Kasumi-1 (cell line): ENCODE results near the gene CERK.

Experiments
- DNase-seq, 2 experiments: peaks; one replicate each; lab custom pipeline; 2025; lab: John Stamatoyannopoulos, UW

CERK gene

GRCh38 chr22:46699091-46699490 is 39.0 kb downstream of the CERK start:
- DNase-seq, result no peak

GRCh38 chr22:46697811-46698515 is 40.1 kb downstream of the CERK start:
- DNase-seq, result no peak

- DNase-seq, result no peak
These were observed 41.4 kb downstream of the CERK start for GRCh38 chr22:46696614-46697013.

GRCh38 chr22:46696229-46696518 is 41.9 kb downstream of the CERK start:
- DNase-seq, result no peak

GRCh38 chr22:46695346-46696228 is 42.5 kb downstream of the CERK start:
- no peak for DNase-seq

- DNase-seq, result no peak
These were observed 43.5 kb downstream of the CERK start for GRCh38 chr22:46694416-46695170.

GRCh38 chr22:46693634-46694415 is 44.2 kb downstream of the CERK start:
- DNase-seq, result no peak

- DNase-seq, result no peak
These were observed 46.5 kb downstream of the CERK start for GRCh38 chr22:46691571-46691970.

GRCh38 chr22:46690146-46690545 is 47.9 kb downstream of the CERK start:
- no peak for DNase-seq

- no peak for DNase-seq
These were observed 49.1 kb downstream of the CERK start for GRCh38 chr22:46688949-46689348.

- DNase-seq, result no peak
These were observed 50.6 kb downstream of the CERK start for GRCh38 chr22:46687460-46687859.

GRCh38 chr22:46687048-46687444 is 51.0 kb downstream of the CERK start:
- no peak for DNase-seq

- DNase-seq, result no peak
These were observed 51.6 kb downstream of the CERK start for GRCh38 chr22:46686221-46687047.

GRCh38 chr22:46684706-46685105 is 53.3 kb downstream of the CERK start:
- DNase-seq, result no peak

- DNase-seq, result no peak
These were observed 55.9 kb downstream of the CERK start for GRCh38 chr22:46682011-46682731.

- DNase-seq, result peak; percentile 9 to 13
These were observed 57.0 kb downstream of the CERK start for GRCh38 chr22:46681010-46681409.

GRCh38 chr22:46679706-46680269 is 58.3 kb downstream of the CERK start:
- DNase-seq, result no peak

- DNase-seq, result no peak
These were observed 59.0 kb downstream of the CERK start for GRCh38 chr22:46678785-46679700.
